ENCODE measurements around the gene UVRAG. TPM values are rescaled to one million over a fixed set of nuclear protein-coding genes. Genes with fewer than 3 reads are reported as not detected.

UVRAG gene
- polyA plus RNA-seq, 1 donor (not counting 4 experiments of a cell fraction or from before 2014, with no cell fraction given): 11.9 TPM

GRCh38 chr11:75872887-75873416 lies 57.9 kb downstream of the UVRAG start:
- DNase-seq (ENCODE audit: low read depth, low spot score): no peak
- no peaks in the 10 kb centered on the region for H3K9me3 ChIP-seq (ENCODE audit: control insufficient read depth, low read depth, low read length)
- peaks cover 3% of the 10 kb centered on the region for H3K9me1 ChIP-seq (ENCODE audit: control insufficient read depth, extremely low read depth, insufficient read depth, low read length)
- no peaks in the 10 kb centered on the region for H3K79me2 ChIP-seq (ENCODE audit: control insufficient read depth, insufficient read depth, low read length)
- no peaks in the 10 kb centered on the region for H3K27me3 ChIP-seq (ENCODE audit: control insufficient read depth, extremely low read depth, insufficient read depth, low read length)
- no peak overlapping the region for H3K27ac ChIP-seq (ENCODE audit: control insufficient read depth, insufficient read depth, low read length)
- H3K4me2 ChIP-seq (ENCODE audit: control insufficient read depth, extremely low read depth, insufficient read depth, low read depth, low read length): no peak overlapping the region
- peaks cover 4% of the 10 kb centered on the region for H4K20me1 ChIP-seq (ENCODE audit: control insufficient read depth, extremely low read depth, insufficient read depth, low read length)
- dilution Hi-C loops (cut with MboI; ENCODE audit: extremely low pct_ligation_motif_present, low sequenced_read_pairs): no loop called here
- TF ChIP-seq EZH2 (IDR thresholded peaks at IDR 0.05; ENCODE audit: low read length) (no peak), CTCF (optimal IDR thresholded peaks at IDR 0.05 in 1 of 3, IDR thresholded peaks at IDR 0.05 in 1 of 3, conservative IDR thresholded peaks at IDR 0.05 in 1 of 3; ENCODE audit: extremely low read depth in 1 of 3, insufficient read depth in 2 of 3, low read length in 3 of 3) (no peak)
- no peak overlapping the region for H3K9ac ChIP-seq (ENCODE audit: control insufficient read depth, extremely low read depth, insufficient read depth, low read length)
- H2AFZ ChIP-seq (ENCODE audit: control insufficient read depth, low read length): no peak overlapping the region
- no peaks in the 10 kb centered on the region for H3K36me3 ChIP-seq (ENCODE audit: control insufficient read depth in 2 of 2, extremely low read depth in 1 of 2, insufficient read depth in 2 of 2, low read length in 2 of 2)
- H3K4me1 ChIP-seq (ENCODE audit: control insufficient read depth, extremely low read depth, insufficient read depth, low read length): no peaks in the 10 kb centered on the region
- no peak overlapping the region for H3K4me3 ChIP-seq (ENCODE audit: control insufficient read depth in 2 of 3, extremely low read depth in 1 of 3, insufficient read depth in 2 of 3, low read depth in 1 of 3, low read length in 3 of 3)
- no peak for FAIRE-seq

- TF ChIP-seq EZH2 (IDR thresholded peaks at IDR 0.05; ENCODE audit: low read length) (no peak), CTCF (optimal IDR thresholded peaks at IDR 0.05 in 1 of 3, IDR thresholded peaks at IDR 0.05 in 1 of 3, conservative IDR thresholded peaks at IDR 0.05 in 1 of 3; ENCODE audit: extremely low read depth in 1 of 3, insufficient read depth in 2 of 3, low read length in 3 of 3) (no peak)
- Histone ChIP-seq H3K9me1 (ENCODE audit: control insufficient read depth, extremely low read depth, insufficient read depth, low read length) (peaks cover 3% of the 10 kb centered on the region), H3K4me1 (ENCODE audit: control insufficient read depth, extremely low read depth, insufficient read depth, low read length) (no peaks in the 10 kb centered on the region), H3K36me3 (ENCODE audit: control insufficient read depth in 2 of 2, extremely low read depth in 1 of 2, insufficient read depth in 2 of 2, low read length in 2 of 2) (no peaks in the 10 kb centered on the region), H3K9ac (ENCODE audit: control insufficient read depth, extremely low read depth, insufficient read depth, low read length) (no peak overlapping the region), H3K9me3 (ENCODE audit: control insufficient read depth, low read depth, low read length) (no peaks in the 10 kb centered on the region), H3K4me3 (ENCODE audit: control insufficient read depth in 2 of 3, extremely low read depth in 1 of 3, insufficient read depth in 2 of 3, low read depth in 1 of 3, low read length in 3 of 3) (no peak overlapping the region), H3K27ac (ENCODE audit: control insufficient read depth, insufficient read depth, low read length) (no peak overlapping the region), H2AFZ (ENCODE audit: control insufficient read depth, low read length) (no peak overlapping the region), H4K20me1 (ENCODE audit: control insufficient read depth, extremely low read depth, insufficient read depth, low read length) (no peaks in the 10 kb centered on the region), H3K79me2 (ENCODE audit: control insufficient read depth, insufficient read depth, low read length) (no peaks in the 10 kb centered on the region), H3K4me2 (ENCODE audit: control insufficient read depth, extremely low read depth, insufficient read depth, low read depth, low read length) (no peak overlapping the region), H3K27me3 (ENCODE audit: control insufficient read depth, extremely low read depth, insufficient read depth, low read length) (no peaks in the 10 kb centered on the region)
- FAIRE-seq (no peak), DNase-seq (ENCODE audit: low read depth, low spot score) (no peak)
- dilution Hi-C loops (cut with MboI; ENCODE audit: extremely low pct_ligation_motif_present, low sequenced_read_pairs): no loop called here
Measured at GRCh38 chr11:75873417-75874221, 58.6 kb downstream of the UVRAG start.
